ENCODE measurements around the gene CYB5RL. TPM values are rescaled to one million over a fixed set of nuclear protein-coding genes. Genes with fewer than 3 reads are reported as not detected.

Gene CYB5RL
- total RNA-seq, 2 experiments from 2014 or later, result 2.0 to 2.1 TPM

DNA sequence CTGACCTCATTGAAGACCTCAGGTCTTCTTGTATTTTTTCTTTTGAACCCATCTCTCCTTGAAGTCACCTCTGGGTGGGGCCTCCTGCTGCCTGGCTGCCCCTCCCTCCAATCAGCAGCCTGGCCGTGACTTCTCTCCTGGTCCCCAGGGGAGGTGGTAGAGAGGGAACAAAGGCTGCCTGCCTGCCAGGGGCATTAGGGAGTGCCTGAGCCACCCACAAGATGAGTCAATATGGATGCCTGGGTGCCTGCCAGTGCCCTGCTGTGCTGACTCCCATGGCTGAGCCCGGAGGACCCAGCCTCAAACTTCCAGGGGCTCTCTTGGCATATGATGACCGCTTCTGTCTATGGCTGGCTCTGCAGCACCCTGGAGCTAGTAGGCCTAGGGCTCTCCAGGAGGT, 41.8 kb downstream of the CYB5RL start:
- no peak for ATAC-seq (ENCODE audit: poor library complexity)
- Histone ChIP-seq H3K36me3 (ENCODE audit: insufficient read depth, low read length) (no peaks in the 10 kb centered on the region), H3K9me3 (ENCODE audit: control insufficient read depth in 1 of 2, insufficient read depth in 1 of 2, low read length in 2 of 2) (no peaks in the 10 kb centered on the region), H3K27me3 (ENCODE audit: control insufficient read depth in 1 of 2, insufficient read depth in 2 of 2, low read length in 2 of 2) (no peaks in the 10 kb centered on the region), H3K4me3 (ENCODE audit: low read length) (no peak overlapping the region), H3K4me1 (ENCODE audit: insufficient read depth, low read length) (no peaks in the 10 kb centered on the region), H3K27ac (ENCODE audit: low read depth in 1 of 2, low read length in 2 of 2) (no peak overlapping the region)
- no peaks in the 10 kb centered on the region for H3K4me1 Mint-ChIP-seq (ENCODE audit: low read depth)
- ChIA-PET CTCF (no interaction called here), POLR2A (no interaction called here)
- no peaks in the 10 kb centered on the region for H3K9me3 Mint-ChIP-seq
- no peak for DNase-seq
- H3K27ac Mint-ChIP-seq, result no peak overlapping the region
- TF ChIP-seq, protein P1, sequence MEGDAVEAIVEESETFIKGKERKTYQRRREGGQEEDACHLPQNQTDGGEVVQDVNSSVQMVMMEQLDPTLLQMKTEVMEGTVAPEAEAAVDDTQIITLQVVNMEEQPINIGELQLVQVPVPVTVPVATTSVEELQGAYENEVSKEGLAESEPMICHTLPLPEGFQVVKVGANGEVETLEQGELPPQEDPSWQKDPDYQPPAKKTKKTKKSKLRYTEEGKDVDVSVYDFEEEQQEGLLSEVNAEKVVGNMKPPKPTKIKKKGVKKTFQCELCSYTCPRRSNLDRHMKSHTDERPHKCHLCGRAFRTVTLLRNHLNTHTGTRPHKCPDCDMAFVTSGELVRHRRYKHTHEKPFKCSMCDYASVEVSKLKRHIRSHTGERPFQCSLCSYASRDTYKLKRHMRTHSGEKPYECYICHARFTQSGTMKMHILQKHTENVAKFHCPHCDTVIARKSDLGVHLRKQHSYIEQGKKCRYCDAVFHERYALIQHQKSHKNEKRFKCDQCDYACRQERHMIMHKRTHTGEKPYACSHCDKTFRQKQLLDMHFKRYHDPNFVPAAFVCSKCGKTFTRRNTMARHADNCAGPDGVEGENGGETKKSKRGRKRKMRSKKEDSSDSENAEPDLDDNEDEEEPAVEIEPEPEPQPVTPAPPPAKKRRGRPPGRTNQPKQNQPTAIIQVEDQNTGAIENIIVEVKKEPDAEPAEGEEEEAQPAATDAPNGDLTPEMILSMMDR (IDR thresholded peaks at IDR 0.05), result no peak
- no peaks in the 10 kb centered on the region for H3K27me3 Mint-ChIP-seq
- no peaks in the 10 kb centered on the region for H3K36me3 Mint-ChIP-seq (ENCODE audit: low read depth)
- intact Hi-C loops (cut with DNase I, micrococcal nuclease), result no loop called here
- H3K4me3 Mint-ChIP-seq, result no peak overlapping the region

DNA sequence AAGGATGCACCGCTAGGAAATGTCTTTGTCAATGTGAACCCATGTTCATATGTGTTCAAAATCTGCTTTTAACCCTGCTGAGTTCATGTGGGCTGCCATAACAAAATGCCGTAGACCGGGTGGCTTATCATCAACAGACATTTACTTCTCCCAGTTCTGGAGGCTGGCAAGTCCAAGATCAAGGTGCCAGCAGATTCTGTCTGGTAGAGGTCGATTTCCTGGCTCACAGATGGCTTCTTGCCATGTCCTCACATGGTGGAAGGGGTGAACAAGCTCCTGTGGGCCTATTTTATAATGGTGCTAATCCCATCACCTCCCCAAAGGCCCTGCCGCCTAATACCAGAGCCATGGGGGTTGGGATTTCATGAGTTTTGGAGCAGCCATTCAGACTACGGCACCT, 42.4 kb downstream of the CYB5RL start:
- TF ChIP-seq, protein P1 (IDR thresholded peaks at IDR 0.05), result no peak
- H3K27ac Mint-ChIP-seq, result no peak overlapping the region
- H3K9me3 Mint-ChIP-seq, result no peaks in the 10 kb centered on the region
- ATAC-seq (ENCODE audit: poor library complexity) (no peak), DNase-seq (no peak)
- no peaks in the 10 kb centered on the region for H3K4me1 ChIP-seq (ENCODE audit: insufficient read depth, low read length)
- no peaks in the 10 kb centered on the region for H3K27me3 ChIP-seq (ENCODE audit: control insufficient read depth in 1 of 2, insufficient read depth in 2 of 2, low read length in 2 of 2)
- H3K4me1 Mint-ChIP-seq (ENCODE audit: low read depth), result no peaks in the 10 kb centered on the region
- no peaks in the 10 kb centered on the region for H3K36me3 ChIP-seq (ENCODE audit: insufficient read depth, low read length)
- CTCF ChIA-PET, result no interaction called here
- POLR2A ChIA-PET, result no interaction called here
- H3K27ac ChIP-seq (ENCODE audit: low read depth in 1 of 2, low read length in 2 of 2), result no peak overlapping the region
- no peaks in the 10 kb centered on the region for H3K9me3 ChIP-seq (ENCODE audit: control insufficient read depth in 1 of 2, insufficient read depth in 1 of 2, low read length in 2 of 2)
- H3K4me3 Mint-ChIP-seq, result no peak overlapping the region
- no peak overlapping the region for H3K4me3 ChIP-seq (ENCODE audit: low read length)
- no peaks in the 10 kb centered on the region for H3K36me3 Mint-ChIP-seq (ENCODE audit: low read depth)
- no peaks in the 10 kb centered on the region for H3K27me3 Mint-ChIP-seq
- intact Hi-C loops (cut with DNase I, micrococcal nuclease), result loop anchor here in 1 of 2 experiments (2.0 kb wide), 1 partner anchor 17 kb away; no protein-coding TSS in a partner anchor

DNA sequence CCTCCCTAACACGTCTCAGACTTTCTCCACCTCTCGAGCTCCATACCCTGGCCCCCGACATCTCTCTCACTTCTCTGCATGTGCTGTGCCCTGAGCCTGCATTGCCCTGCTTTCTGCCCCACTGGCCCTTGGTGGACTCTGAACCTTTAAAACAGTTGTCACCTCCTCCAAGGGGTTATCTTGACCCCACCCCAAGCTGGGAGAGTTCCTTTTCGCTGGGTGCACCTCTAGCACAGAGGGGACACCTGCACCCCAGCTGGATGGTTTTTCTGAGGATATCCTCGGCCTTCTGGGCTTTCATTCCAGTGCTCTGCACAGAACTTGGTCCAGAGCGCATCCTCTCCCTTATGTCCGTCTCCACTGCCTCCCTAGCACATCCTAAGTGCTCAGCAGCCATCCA, 42.8 kb downstream of the CYB5RL start:
- CTCF ChIA-PET, result no interaction called here
- no peak overlapping the region for H3K27ac Mint-ChIP-seq
- no peaks in the 10 kb centered on the region for H3K4me1 Mint-ChIP-seq (ENCODE audit: low read depth)
- Histone ChIP-seq H3K27me3 (ENCODE audit: control insufficient read depth in 1 of 2, insufficient read depth in 2 of 2, low read length in 2 of 2) (no peaks in the 10 kb centered on the region), H3K9me3 (ENCODE audit: control insufficient read depth in 1 of 2, insufficient read depth in 1 of 2, low read length in 2 of 2) (no peaks in the 10 kb centered on the region), H3K27ac (ENCODE audit: low read depth in 1 of 2, low read length in 2 of 2) (no peak overlapping the region), H3K4me1 (ENCODE audit: insufficient read depth, low read length) (no peaks in the 10 kb centered on the region), H3K36me3 (ENCODE audit: insufficient read depth, low read length) (no peaks in the 10 kb centered on the region), H3K4me3 (ENCODE audit: low read length) (no peak overlapping the region)
- ATAC-seq (ENCODE audit: poor library complexity) (no peak), DNase-seq (no peak)
- no peaks in the 10 kb centered on the region for H3K9me3 Mint-ChIP-seq
- H3K4me3 Mint-ChIP-seq, result no peak overlapping the region
- no peaks in the 10 kb centered on the region for H3K27me3 Mint-ChIP-seq
- H3K36me3 Mint-ChIP-seq (ENCODE audit: low read depth), result no peaks in the 10 kb centered on the region
- TF ChIP-seq, protein P1 (IDR thresholded peaks at IDR 0.05), result no peak
- intact Hi-C loops (cut with DNase I, micrococcal nuclease), result loop anchor here in 1 of 2 experiments (2.0 kb wide), 1 partner anchor 18 kb away; no protein-coding TSS in a partner anchor
- POLR2A ChIA-PET, result no interaction called here
